ENCODE measurements around the gene FNDC5. TPM values are rescaled to one million over a fixed set of nuclear protein-coding genes. Genes with fewer than 3 reads are reported as not detected.

FNDC5 gene
- polyA plus RNA-seq, 1 of the 3 experiments (the other 2 are of a cell fraction) = 0.59 TPM

DNA sequence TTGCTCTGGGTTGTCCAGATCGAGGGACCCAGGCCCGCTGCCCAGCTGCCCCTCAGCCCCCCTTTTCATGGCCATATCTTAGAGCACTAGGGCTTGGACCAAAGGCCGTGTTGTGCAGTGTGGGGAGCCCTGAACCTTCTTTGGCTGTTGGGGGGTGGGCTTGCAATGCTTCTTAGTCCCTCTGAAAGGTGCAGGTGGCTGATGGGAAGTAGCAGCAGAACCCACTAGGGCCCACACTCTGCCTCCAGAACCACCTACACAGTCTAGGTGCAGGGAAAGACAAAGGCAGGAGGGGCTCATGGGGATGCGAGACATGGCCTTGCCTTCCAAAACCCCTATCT, 13.3 kb upstream of the FNDC5 start:
- H3F3A ChIP-seq (replicated peaks; ENCODE audit: insufficient read depth) = no peaks in the 10 kb centered on the region
- CTCF ChIA-PET = interaction anchor here (5.1 to 9.0 kb wide), 2 partner anchors 7 to 12 kb away, joined by 37 to 46 read pairs; partner anchors contain the start of gene FNDC5

More for the DNA sequence above, 13.3 kb upstream of the FNDC5 start:
- Histone ChIP-seq H3K9ac (no peak overlapping the region), H2AFZ (ENCODE audit: low read depth) (no peak overlapping the region), H3K4me3 (ENCODE audit: low read depth in 2 of 2, low read length in 1 of 2) (no peak overlapping the region), H3K36me3 (replicated peaks in 1 of 2; ENCODE audit: control insufficient read depth in 1 of 2, insufficient read depth in 2 of 2, low read length in 1 of 2) (no peaks in the 10 kb centered on the region), H3K79me2 (ENCODE audit: insufficient read depth) (no peaks in the 10 kb centered on the region), H3K4me2 (no peak overlapping the region), H3K9me2 (no peaks in the 10 kb centered on the region), H3K27me3 (ENCODE audit: insufficient read depth) (no peaks in the 10 kb centered on the region; the same call in 1 of the 2 replicates), H3K4me1 (ENCODE audit: control insufficient read depth in 1 of 2, insufficient read depth in 2 of 2, low read depth in 1 of 2, low read length in 1 of 2) (peaks cover 0 to 4% of the 10 kb centered on the region in 2 experiments; a peak in 1 of 4 replicates), H4K20me1 (ENCODE audit: insufficient read depth) (0 out of 2 replicates have a peak, but pooled peaks cover 4% of the 10 kb centered on the region), H3K9me3 (no peaks in the 10 kb centered on the region), H3K27ac (ENCODE audit: low read depth in 2 of 2, low read length in 1 of 2) (no peak overlapping the region)
- DNase-seq = no peak
- TF ChIP-seq FOXM1 (IDR thresholded peaks at IDR 0.05; ENCODE audit: low read depth) = no peak
- TF ChIP-seq JUND (IDR thresholded peaks at IDR 0.05) = no peak
- no peak for TF ChIP-seq RAD21 (IDR thresholded peaks at IDR 0.05; ENCODE audit: low read length)
- no peak for TF ChIP-seq YY1 (IDR thresholded peaks at IDR 0.05; ENCODE audit: low read depth)
- TF ChIP-seq, protein P1, sequence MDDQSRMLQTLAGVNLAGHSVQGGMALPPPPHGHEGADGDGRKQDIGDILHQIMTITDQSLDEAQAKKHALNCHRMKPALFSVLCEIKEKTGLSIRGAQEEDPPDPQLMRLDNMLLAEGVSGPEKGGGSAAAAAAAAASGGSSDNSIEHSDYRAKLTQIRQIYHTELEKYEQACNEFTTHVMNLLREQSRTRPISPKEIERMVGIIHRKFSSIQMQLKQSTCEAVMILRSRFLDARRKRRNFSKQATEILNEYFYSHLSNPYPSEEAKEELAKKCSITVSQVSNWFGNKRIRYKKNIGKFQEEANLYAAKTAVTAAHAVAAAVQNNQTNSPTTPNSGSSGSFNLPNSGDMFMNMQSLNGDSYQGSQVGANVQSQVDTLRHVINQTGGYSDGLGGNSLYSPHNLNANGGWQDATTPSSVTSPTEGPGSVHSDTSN (IDR thresholded peaks at IDR 0.05) = no peak
- TF ChIP-seq, protein P2, sequence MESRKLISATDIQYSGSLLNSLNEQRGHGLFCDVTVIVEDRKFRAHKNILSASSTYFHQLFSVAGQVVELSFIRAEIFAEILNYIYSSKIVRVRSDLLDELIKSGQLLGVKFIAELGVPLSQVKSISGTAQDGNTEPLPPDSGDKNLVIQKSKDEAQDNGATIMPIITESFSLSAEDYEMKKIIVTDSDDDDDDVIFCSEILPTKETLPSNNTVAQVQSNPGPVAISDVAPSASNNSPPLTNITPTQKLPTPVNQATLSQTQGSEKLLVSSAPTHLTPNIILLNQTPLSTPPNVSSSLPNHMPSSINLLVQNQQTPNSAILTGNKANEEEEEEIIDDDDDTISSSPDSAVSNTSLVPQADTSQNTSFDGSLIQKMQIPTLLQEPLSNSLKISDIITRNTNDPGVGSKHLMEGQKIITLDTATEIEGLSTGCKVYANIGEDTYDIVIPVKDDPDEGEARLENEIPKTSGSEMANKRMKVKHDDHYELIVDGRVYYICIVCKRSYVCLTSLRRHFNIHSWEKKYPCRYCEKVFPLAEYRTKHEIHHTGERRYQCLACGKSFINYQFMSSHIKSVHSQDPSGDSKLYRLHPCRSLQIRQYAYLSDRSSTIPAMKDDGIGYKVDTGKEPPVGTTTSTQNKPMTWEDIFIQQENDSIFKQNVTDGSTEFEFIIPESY (IDR thresholded peaks at IDR 0.05; ENCODE audit: borderline replicate concordance, low read depth) = no peak
- TF ChIP-seq, protein P3, sequence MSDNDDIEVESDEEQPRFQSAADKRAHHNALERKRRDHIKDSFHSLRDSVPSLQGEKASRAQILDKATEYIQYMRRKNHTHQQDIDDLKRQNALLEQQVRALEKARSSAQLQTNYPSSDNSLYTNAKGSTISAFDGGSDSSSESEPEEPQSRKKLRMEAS (IDR thresholded peaks at IDR 0.05; ENCODE audit: low read depth) = no peak
- TF ChIP-seq NFIC (IDR thresholded peaks at IDR 0.05; ENCODE audit: borderline replicate concordance) = no peak
- TF ChIP-seq EZH2phosphoT487 (IDR thresholded peaks at IDR 0.05; ENCODE audit: borderline replicate concordance, low read depth) = no peak
- no peak for TF ChIP-seq SMC3 (IDR thresholded peaks at IDR 0.05; ENCODE audit: low read depth, low read length)
- TF ChIP-seq TCF12 (IDR thresholded peaks at IDR 0.05) = no peak
- TF ChIP-seq, protein P4, sequence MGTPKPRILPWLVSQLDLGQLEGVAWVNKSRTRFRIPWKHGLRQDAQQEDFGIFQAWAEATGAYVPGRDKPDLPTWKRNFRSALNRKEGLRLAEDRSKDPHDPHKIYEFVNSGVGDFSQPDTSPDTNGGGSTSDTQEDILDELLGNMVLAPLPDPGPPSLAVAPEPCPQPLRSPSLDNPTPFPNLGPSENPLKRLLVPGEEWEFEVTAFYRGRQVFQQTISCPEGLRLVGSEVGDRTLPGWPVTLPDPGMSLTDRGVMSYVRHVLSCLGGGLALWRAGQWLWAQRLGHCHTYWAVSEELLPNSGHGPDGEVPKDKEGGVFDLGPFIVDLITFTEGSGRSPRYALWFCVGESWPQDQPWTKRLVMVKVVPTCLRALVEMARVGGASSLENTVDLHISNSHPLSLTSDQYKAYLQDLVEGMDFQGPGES (IDR thresholded peaks at IDR 0.05; ENCODE audit: low read depth, low read length) = no peak
- TF ChIP-seq TEAD4 (IDR thresholded peaks at IDR 0.05; ENCODE audit: borderline replicate concordance, insufficient read depth) = no peak
- no peak for TF ChIP-seq NRF1 (IDR thresholded peaks at IDR 0.05; ENCODE audit: low read depth, low read length)
- TF ChIP-seq GATA2 (CRISPR knock-in tag; IDR thresholded peaks at IDR 0.05) = no peak
- POLR2A ChIA-PET = no interaction called here
- WGBS (ENCODE audit: low lambda C conversion rate) = 87% methylated on average over 3 of the region's 4 CpGs

Measured in SK-N-SH (cell line).